Ovary (tissue), 3 donors: ENCODE data around the gene CSNK1E.

Experiments
- POLR2A ChIP-seq: fragments of 450-650 bp; IDR thresholded peaks from one replicate; pipeline ENCODE4 v1.6.1; 2017; ENCODE audit warnings: antibody characterized with exemption, mild to moderate bottlenecking, moderate library complexity
- TF ChIP-seq, protein P1 (sequence below), 3 donors: fragments of 450-650 bp in 2 of 3; fragments of 200-600 bp in 1 of 3; IDR thresholded peaks; one replicate each; pipeline versions ENCODE4 v1.5.1 to v1.8.0; 2016 to 2022; ENCODE audit warnings: antibody characterized with exemption in 3 of 3, mild to moderate bottlenecking in 1 of 3
- donor health status: DM: no; HTN: no; CAD: no.

DNA sequence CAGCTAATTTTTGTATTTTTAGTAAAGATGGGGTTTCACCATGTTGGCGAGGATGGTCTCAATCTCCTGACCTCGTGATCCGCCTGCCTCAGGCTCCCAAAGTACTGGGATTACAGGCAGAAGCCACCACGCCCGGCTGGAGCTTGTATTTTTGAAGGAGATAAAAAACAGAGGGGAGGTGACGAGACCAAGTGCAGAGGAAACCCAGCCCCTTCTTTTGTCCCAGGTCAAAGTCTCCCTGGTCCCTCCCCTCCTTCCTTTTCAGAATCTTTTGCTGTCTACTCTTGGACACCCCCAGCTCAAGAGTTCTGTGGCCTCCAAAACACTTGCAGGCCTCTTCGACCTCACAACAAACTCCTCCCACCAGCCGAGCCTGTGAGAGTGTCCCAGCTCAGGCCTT, 32.2 kb downstream of the CSNK1E start:
- TF ChIP-seq, protein P1, sequence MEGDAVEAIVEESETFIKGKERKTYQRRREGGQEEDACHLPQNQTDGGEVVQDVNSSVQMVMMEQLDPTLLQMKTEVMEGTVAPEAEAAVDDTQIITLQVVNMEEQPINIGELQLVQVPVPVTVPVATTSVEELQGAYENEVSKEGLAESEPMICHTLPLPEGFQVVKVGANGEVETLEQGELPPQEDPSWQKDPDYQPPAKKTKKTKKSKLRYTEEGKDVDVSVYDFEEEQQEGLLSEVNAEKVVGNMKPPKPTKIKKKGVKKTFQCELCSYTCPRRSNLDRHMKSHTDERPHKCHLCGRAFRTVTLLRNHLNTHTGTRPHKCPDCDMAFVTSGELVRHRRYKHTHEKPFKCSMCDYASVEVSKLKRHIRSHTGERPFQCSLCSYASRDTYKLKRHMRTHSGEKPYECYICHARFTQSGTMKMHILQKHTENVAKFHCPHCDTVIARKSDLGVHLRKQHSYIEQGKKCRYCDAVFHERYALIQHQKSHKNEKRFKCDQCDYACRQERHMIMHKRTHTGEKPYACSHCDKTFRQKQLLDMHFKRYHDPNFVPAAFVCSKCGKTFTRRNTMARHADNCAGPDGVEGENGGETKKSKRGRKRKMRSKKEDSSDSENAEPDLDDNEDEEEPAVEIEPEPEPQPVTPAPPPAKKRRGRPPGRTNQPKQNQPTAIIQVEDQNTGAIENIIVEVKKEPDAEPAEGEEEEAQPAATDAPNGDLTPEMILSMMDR (IDR thresholded peaks at IDR 0.05): no peak
- no peak for TF ChIP-seq POLR2A
